ENCODE results near the gene LMOD3. TPM values are rescaled to one million over a fixed set of nuclear protein-coding genes. Genes with fewer than 3 reads are reported as not detected.

Gene LMOD3
- total RNA-seq, 2 donors from 2014 or later: 33.1 to 110 TPM

- Histone ChIP-seq H3K36me3 (no peaks in the 10 kb centered on the region), H3K4me1 (peaks cover 0 to 85% of the 10 kb centered on the region in 2 donors), H3K9me3 (no peaks in the 10 kb centered on the region), H3K27me3 (no peaks in the 10 kb centered on the region), H3K27ac (peak overlapping the region; percentile 96), H3K4me3 (peak overlapping the region; percentile 87 to 94)
- peak; percentile 97 for DNase-seq (ENCODE audit: low spot score)
- no peak for TF ChIP-seq CTCF (IDR thresholded peaks at IDR 0.05)
Measured at GRCh38 chr3:69085833-69086722, 36.3 kb downstream of the LMOD3 start.

- Histone ChIP-seq H3K36me3 (no peaks in the 10 kb centered on the region), H3K27me3 (no peaks in the 10 kb centered on the region), H3K9me3 (no peaks in the 10 kb centered on the region), H3K4me3 (peak overlapping the region; percentile 87 to 94), H3K27ac (peak overlapping the region; percentile 96), H3K4me1 (peaks cover 0 to 82% of the 10 kb centered on the region in 2 donors)
- DNase-seq (ENCODE audit: low spot score): no peak
- TF ChIP-seq CTCF (IDR thresholded peaks at IDR 0.05): no peak
Measured at GRCh38 chr3:69085168-69085832, 37.1 kb downstream of the LMOD3 start.

- peak; percentile 96 for DNase-seq (ENCODE audit: low spot score)
- TF ChIP-seq CTCF (IDR thresholded peaks at IDR 0.05): no peak
- Histone ChIP-seq H3K27me3 (no peaks in the 10 kb centered on the region), H3K36me3 (no peaks in the 10 kb centered on the region), H3K27ac (peak within 1 kb of the TSS; percentile 96), H3K9me3 (no peaks in the 10 kb centered on the region), H3K4me1 (peaks cover 0 to 75% of the 10 kb centered on the region in 2 donors), H3K4me3 (peak within 1 kb of the TSS; percentile 87 to 94)
Measured at GRCh38 chr3:69084326-69085167, 37.8 kb downstream of the LMOD3 start, which contains the start of gene ARL6IP5. Gene ARL6IP5, plus strand, starts transcription at chr3:69084937. Its CDS starts 111 bp downstream, at chr3:69085048.

GRCh38 chr3:69082805-69083204 lies 39.6 kb downstream of the LMOD3 start:
- peaks cover 0 to 74% of the 10 kb centered on the region in 2 donors for H3K4me1 ChIP-seq

More at GRCh38 chr3:69082805-69083204, 39.6 kb downstream of the LMOD3 start:
- Histone ChIP-seq H3K36me3 (no peaks in the 10 kb centered on the region), H3K27me3 (no peaks in the 10 kb centered on the region), H3K27ac (peak overlapping the region in 1 of 2 donors; percentile 96), H3K4me3 (no peak overlapping the region), H3K9me3 (no peaks in the 10 kb centered on the region)
- DNase-seq (ENCODE audit: low spot score): no peak
- no peak for TF ChIP-seq CTCF (IDR thresholded peaks at IDR 0.05)
